Testis (tissue), 3 donors: Measurements from ENCODE around the gene TPSG1. TPM values are rescaled to one million over a fixed set of nuclear protein-coding genes. Genes with fewer than 3 reads are reported as not detected.
"Not testable (repeated sequence)": the region's sequence is repeated elsewhere in the genome, so short reads cannot be mapped to it uniquely, and the experiment has no call there.

Source experiments
- DNase-seq: peaks from one replicate; pipeline ENCODE4 v3.0.0-alpha.2; 2019
- H3K27ac ChIP-seq, 2 donors: fragments of 200-600 bp; sonication (generic); one replicate each; pipeline ENCODE4 v1.5.1; 2019
- H3K27me3 ChIP-seq: fragments of 200-600 bp; sonication (generic); one replicate; pipeline ENCODE4 v1.5.1; 2019
- H3K36me3 ChIP-seq: fragments of 200-600 bp; sonication (generic); one replicate; pipeline ENCODE4 v1.5.1; 2017; ENCODE audit warnings: low read depth; ENCODE audit errors: missing control alignments
- H3K4me1 ChIP-seq: fragments of 200-600 bp; sonication (generic); one replicate; pipeline ENCODE4 v1.5.1; 2019
- H3K4me3 ChIP-seq, 2 donors: fragments of 200-600 bp; sonication (generic); one replicate each; pipeline ENCODE4 v1.5.1; 2017 to 2019
- H3K9me3 ChIP-seq: fragments of 200-600 bp; sonication (generic); one replicate; pipeline ENCODE4 v1.5.1; 2017
- POLR2A ChIP-seq: fragments of 450-650 bp; IDR thresholded peaks from one replicate; pipeline ENCODE4 v1.6.1; 2017; ENCODE audit warnings: antibody characterized with exemption, mild to moderate bottlenecking, moderate library complexity
- WGBS, 2 donors: methylation state at CpG; one replicate each; pipeline ENCODE4 v1.1.5; 2018; 5-methylcytosine and 5-hydroxymethylcytosine counted together
- intact Hi-C: fragments of 100-400 bp; cut with DNase I; formaldehyde crosslinking; loops from one replicate; pipeline ENCODE4 v1.15.1; 2023; ENCODE audit warnings: low total_unique reads
- polyA plus RNA-seq: library from polyadenylated mRNA; stranded (reverse); fragments of 350-450 nt; fragmentation: Illumina TruSeq; extraction: RNeasy Lipid Tissue Mini Kit (QIAGEN cat#74804); gene quantifications from one replicate; pipeline ENCODE4 v1.2.3, GENCODE V29; 2014; ENCODE audit warnings: low read depth, low replicate concordance; ENCODE audit not compliant: insufficient read depth
- total RNA-seq, 2 donors: library from RNA; depleted of rRNA; stranded (reverse); fragments of >200 nt; gene quantifications; one replicate each; pipeline ENCODE4 v1.2.3, GENCODE V29; 2016
- TF ChIP-seq, protein P1 (sequence below), 3 experiments: fragments of 450-650 bp in 2 of 3; fragments of 200-600 bp in 1 of 3; sonication (generic) in 1 of 3; IDR thresholded peaks; one replicate each; pipeline ENCODE4 v1.5.1; 2016 to 2019; ENCODE audit warnings: antibody characterized with exemption in 3 of 3, mild to moderate bottlenecking in 2 of 3, moderate library complexity in 1 of 3

The TPSG1 gene
- total and polyA plus RNA-seq, 3 donors from 2014 or later = 1.2 TPM; not detected in 2

DNA sequence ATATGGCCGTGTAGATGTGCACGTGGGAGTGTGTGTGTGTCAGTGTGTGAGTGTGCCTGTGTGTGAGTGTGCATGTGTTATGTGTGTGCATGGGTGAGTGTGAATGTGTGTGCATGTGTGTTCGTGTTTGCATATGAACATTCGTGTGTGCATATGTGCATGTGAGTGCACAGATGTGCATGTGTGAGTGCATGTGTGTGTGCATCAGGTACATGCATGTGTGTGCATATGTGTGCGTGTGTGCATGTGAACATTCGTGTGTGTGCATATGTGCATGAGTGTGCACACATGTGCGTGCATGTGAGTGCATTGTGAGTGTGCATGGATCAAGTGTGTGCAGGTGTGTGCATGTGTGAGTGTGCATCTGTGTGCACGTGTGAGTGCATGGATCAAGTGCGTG, 12.9 kb upstream of the TPSG1 start:
- Histone ChIP-seq H3K27me3 (no peaks in the 10 kb centered on the region), H3K9me3 (no peaks in the 10 kb centered on the region), H3K36me3 (no peaks in the 10 kb centered on the region), H3K4me1 (no peaks in the 10 kb centered on the region), H3K27ac (no peak overlapping the region), H3K4me3 (no peak overlapping the region)
- no peak for DNase-seq
- intact Hi-C loops = no loop called here
- WGBS, 2 donors = 38 to 68% methylated on average over 9 of the region's 9 CpGs
- TF ChIP-seq POLR2A = no peak
- TF ChIP-seq, protein P1, sequence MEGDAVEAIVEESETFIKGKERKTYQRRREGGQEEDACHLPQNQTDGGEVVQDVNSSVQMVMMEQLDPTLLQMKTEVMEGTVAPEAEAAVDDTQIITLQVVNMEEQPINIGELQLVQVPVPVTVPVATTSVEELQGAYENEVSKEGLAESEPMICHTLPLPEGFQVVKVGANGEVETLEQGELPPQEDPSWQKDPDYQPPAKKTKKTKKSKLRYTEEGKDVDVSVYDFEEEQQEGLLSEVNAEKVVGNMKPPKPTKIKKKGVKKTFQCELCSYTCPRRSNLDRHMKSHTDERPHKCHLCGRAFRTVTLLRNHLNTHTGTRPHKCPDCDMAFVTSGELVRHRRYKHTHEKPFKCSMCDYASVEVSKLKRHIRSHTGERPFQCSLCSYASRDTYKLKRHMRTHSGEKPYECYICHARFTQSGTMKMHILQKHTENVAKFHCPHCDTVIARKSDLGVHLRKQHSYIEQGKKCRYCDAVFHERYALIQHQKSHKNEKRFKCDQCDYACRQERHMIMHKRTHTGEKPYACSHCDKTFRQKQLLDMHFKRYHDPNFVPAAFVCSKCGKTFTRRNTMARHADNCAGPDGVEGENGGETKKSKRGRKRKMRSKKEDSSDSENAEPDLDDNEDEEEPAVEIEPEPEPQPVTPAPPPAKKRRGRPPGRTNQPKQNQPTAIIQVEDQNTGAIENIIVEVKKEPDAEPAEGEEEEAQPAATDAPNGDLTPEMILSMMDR (IDR thresholded peaks at IDR 0.05) = no peak

DNA sequence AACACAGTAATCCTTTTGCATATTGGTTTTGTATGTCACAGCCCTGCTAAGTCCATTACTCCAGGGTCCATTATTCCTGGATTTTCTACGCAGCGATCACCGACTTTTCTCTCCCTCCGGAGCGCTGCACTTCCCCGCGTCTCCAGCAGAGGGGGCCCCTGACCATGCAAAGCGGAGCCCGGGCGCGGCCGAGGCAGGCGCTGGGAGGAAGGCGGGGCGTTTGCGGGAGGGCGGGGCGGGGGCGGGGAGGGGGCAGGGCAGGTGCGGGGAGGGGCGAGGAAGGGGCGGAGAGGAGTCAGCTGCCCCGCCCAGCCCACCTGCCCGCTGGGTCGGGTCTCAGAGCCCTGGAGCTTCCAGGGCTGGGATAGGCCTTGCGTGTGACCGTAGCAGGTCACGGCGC, 11.6 kb upstream of the TPSG1 start:
- H3K36me3 ChIP-seq, H3K27ac ChIP-seq, intact Hi-C loops, H3K4me1 ChIP-seq, H3K4me3 ChIP-seq, DNase-seq, H3K9me3 ChIP-seq, H3K27me3 ChIP-seq: not testable (repeated sequence)
- WGBS, 2 donors = no CpG with 5 or more reads among the region's 29 CpGs

DNA sequence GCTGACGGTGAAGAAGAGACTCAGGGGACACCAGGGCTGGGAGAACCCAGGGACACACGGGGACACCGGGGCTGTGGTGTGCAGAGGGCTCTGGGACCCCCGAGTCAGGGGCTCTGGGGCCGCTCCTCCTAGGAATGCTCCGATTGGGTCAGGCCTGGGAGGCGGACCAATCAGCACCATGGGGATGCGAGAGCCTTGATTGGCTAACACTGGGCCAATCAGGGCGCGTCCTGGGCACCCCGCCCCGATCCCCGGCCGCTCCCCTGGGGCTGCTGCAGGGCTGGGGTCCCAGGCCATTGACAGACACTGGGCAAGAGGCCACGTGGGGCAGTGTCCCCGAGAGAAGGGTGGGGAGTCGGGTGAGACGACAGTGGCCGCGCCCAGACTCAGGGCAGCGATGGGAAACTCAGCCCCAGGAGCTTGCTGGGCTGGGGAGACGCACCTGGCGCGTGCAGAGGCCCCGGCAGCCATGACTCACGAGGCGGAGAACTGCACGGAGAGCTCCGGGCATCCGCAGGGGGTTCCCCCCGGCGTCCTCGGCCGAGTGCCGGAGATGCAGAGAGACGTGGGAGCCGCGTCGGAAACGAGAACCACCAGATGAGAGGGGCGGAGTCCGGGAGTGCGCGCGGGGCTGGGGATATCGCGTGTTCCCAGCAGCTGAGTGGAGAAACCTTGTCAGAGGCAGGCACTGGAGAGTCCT, 7.1 kb upstream of the TPSG1 start:
- WGBS, 2 donors = no CpG with 5 or more reads among the region's 47 CpGs
- H3K27ac ChIP-seq, H3K27me3 ChIP-seq, H3K4me3 ChIP-seq, H3K36me3 ChIP-seq, DNase-seq, H3K4me1 ChIP-seq, intact Hi-C loops, H3K9me3 ChIP-seq: not testable (repeated sequence)

DNA sequence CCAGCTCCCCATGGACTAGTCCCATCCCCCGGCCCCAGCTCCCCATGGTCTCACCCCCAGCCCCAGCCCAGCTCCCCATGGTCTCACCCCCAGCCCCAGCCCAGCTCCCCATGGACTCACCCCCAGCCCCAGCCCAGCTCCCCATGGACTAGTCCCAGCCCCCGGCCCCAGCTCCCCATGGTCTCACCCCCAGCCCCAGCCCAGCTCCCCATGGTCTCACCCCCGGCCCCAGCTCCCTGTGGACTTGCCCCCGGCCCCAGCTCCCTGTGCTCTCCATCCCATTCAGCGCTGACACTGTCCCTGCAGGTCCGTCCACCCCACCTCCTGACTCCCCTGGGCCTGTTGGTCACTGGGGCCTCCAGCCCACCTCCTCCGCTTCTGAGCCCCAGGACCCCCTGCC, 6.2 kb upstream of the TPSG1 start:
- H3K27me3 ChIP-seq, DNase-seq, H3K9me3 ChIP-seq, H3K4me3 ChIP-seq, intact Hi-C loops, H3K36me3 ChIP-seq, H3K4me1 ChIP-seq, H3K27ac ChIP-seq: not testable (repeated sequence)
- 76 to 80% methylated on average over 1 to 6 of the region's 7 CpGs for WGBS, 2 donors

DNA sequence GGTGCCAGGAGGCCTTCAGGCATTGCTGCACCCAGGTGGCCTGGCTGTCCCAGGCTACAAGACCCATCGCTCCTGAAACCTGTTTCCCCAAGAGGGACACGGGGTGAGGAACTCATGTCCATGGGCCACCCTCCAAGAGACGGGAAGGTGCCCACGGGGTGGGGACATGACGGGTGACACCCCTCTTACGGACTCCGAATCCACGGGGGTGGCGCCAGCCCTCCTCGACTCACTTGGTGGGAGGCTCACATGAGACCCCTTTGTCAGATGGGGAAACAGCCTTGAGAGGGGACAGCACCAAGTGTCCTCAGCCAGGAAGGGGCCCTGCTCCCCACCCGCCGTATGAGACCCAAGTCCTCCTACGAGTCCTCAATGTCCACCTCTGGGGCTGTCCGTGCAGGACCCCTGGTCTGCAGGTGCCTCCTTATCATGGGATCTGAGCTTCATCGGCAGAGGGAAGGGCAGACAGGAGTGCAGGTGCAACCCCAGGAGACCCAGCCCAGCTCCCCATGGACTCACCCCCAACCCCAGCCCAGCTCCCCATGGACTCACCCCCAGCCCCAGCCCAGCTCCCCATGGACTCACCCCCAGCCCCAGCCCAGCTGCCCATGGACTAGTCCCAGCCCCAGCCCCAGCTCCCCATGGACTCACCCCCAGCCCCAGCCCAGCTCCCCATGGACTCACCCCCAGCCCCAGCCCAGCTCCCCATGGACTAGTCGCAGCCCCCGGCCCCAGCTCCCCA, 5.6 kb upstream of the TPSG1 start:
- H3K27me3 ChIP-seq, DNase-seq, H3K4me3 ChIP-seq, H3K9me3 ChIP-seq, H3K27ac ChIP-seq, intact Hi-C loops, H3K36me3 ChIP-seq, H3K4me1 ChIP-seq: not testable (repeated sequence)
- WGBS, 2 donors = 85% methylated on average over 15 of the region's 17 CpGs; no CpG with 5 or more reads in 1 of the 2 donors

DNA sequence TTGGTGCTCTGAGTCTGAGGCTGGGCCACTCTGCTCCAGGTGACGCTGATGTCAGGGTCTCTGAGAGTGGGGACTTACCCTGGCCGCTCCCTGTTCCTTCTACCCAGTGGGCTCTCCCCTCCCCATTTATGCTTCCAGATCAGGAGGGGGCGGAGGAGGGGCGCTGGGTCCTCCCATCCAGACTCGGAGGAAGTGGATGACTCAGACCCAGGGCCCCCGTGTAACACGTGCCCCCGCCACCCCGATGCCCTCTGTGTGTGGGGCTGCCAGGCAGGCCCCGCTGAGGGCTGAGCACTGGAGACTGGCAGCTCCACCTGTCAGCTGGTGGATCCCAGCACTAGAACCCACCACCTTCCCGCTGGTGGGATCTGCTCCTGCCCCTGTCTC, 5.0 kb upstream of the TPSG1 start, which contains the start of gene TPSB2:
TPSB2 (minus strand) TSS at position 101 of the 387 bp plus-strand sequence. CDS start 233 bp downstream, outside the sequence.
- intact Hi-C loops, H3K27me3 ChIP-seq, H3K4me1 ChIP-seq, H3K9me3 ChIP-seq, H3K4me3 ChIP-seq, DNase-seq, H3K27ac ChIP-seq, H3K36me3 ChIP-seq: not testable (repeated sequence)
- WGBS, 2 donors = 86% methylated on average over 1 of the region's 11 CpGs; no CpG with 5 or more reads in 1 of the 2 donors

DNA sequence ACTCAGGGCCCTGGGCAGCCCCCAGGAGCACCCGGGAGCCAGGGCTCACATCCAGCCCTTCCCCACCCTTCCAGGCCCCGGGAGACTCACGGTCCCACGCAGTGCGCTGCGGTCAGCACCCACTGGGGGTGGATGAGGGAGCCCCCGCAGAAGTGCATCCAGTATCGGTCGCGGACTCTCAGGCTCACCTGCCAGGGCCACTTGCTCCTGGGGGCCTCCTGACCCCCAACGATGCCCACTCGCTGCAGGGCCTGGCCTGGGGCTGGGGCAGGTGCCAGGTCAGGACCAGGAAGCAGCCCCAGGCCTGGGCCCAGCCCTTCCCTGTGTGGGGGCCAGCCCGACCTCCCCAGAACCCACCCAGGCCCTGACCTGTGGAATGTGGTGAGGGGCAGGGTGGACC, 4.4 kb upstream of the TPSG1 start:
- H3K4me3 ChIP-seq, H3K27ac ChIP-seq, H3K9me3 ChIP-seq, H3K27me3 ChIP-seq, intact Hi-C loops, DNase-seq, H3K4me1 ChIP-seq, H3K36me3 ChIP-seq: not testable (repeated sequence)
- no CpG with 5 or more reads among the region's 13 CpGs for WGBS, 2 donors

DNA sequence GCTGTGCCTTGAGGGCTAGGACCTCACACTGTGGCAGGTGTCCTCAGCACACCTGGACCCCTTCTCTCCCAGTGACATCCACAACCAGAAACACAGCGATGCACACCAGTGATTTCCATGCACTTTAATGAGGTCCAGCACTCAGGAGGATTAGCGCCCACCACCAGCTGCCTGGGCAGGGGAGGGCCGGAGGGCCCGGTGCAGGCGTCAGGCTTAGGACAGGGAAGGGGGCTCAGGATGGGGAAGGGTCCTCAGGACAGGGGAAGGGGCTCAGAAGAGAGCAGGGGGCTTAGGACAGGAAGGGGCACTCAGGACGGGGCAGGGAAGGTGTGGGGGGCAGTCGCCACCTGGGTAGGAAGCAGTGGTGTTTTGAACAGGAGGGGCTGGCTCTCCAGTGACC, 3.2 kb upstream of the TPSG1 start:
- not testable (repeated sequence) for DNase-seq

DNA sequence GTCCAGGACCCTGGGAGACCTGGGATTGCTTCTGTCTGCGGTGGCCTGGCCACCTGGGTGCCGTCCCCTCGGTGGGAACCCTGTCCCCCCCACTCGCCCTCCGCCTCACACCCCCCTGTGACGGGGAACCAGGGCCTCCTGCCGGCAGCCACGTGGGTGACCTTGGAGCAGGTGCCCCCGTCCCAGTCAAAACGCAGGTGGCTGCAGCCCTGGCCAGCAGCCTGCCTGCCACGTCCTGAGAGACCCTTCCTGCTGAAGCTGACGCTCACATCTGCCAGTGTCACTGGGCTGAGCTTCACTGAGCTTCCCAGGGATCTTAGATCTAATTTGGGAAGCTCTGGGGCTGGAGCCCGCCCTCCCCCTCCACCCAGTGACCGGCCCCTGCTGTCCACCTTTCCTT, 1.6 kb upstream of the TPSG1 start:
- not testable (repeated sequence) for DNase-seq, H3K27ac ChIP-seq
- 40 to 53% methylated on average over 3 to 14 of the region's 14 CpGs for WGBS, 2 donors

More for the DNA sequence above, 3.2 kb upstream of the TPSG1 start:
- H3K27me3 ChIP-seq, H3K4me1 ChIP-seq, H3K4me3 ChIP-seq, H3K27ac ChIP-seq, H3K9me3 ChIP-seq, H3K36me3 ChIP-seq, intact Hi-C loops: not testable (repeated sequence)
- 67 to 75% methylated on average over 6 to 7 of the region's 7 CpGs for WGBS, 2 donors

DNA sequence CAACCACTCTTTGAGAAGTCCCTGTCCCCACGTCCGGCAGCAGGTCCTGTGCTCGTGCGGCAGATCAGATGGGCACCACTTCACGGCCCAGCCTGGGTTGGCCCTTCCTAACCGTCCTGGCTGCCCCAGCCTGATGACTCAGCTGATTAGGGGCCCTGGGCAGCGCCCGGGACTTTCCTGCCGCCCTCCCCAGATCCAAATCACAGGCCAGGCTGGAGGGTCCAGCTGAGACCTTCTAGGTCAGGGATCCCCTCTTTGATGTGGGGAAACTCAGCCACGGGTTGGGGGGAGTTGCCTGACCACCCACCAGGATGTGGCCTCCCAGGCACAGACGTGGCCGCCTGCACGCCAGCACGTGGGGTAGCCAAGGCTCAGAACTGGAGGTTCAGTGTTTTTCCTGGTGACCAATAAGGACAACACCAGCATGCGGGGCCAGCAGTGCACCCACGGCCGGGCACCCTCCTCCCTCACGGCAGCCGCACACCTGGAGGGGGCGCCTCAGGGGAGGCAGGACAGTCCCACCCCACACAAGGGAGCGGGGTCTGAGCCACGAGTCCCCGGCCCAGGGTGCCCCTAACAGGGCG, 752 bp upstream of the TPSG1 start:
- H3K27me3 ChIP-seq, H3K4me1 ChIP-seq, H3K36me3 ChIP-seq, H3K4me3 ChIP-seq, H3K9me3 ChIP-seq, DNase-seq, H3K27ac ChIP-seq, intact Hi-C loops: not testable (repeated sequence)
- 48 to 52% methylated on average over 5 to 24 of the region's 24 CpGs for WGBS, 2 donors

More for the DNA sequence above, 1.6 kb upstream of the TPSG1 start:
- H3K36me3 ChIP-seq, H3K27me3 ChIP-seq, H3K4me3 ChIP-seq, H3K9me3 ChIP-seq, H3K4me1 ChIP-seq, intact Hi-C loops: not testable (repeated sequence)
